Measurements from ENCODE around the gene FGD6.

GRCh38 chr12:95212586-95212985 lies 4.7 kb downstream of the FGD6 start:
- no peak for TF ChIP-seq CTCF (conservative IDR thresholded peaks at IDR 0.05; ENCODE audit: low read depth, low read length)
- no peak for TF ChIP-seq EZH2 (IDR thresholded peaks at IDR 0.05; ENCODE audit: low read length, unreplicated experiment)
